Activated CD8-positive, alpha-beta memory T cell treated with anti-CD3 and anti-CD28 coated beads for 4 hours (primary cell): ENCODE measurements around the gene NEDD9.

ENCODE experiments used
- DNase-seq, 2 donors: peaks; one replicate each; pipeline ENCODE4 v3.0.0-alpha.2; 2020; ENCODE audit warnings: low read depth in 2 of 2

The NEDD9 gene

GRCh38 chr6:11262242-11262641, 29.8 kb upstream of the NEDD9 start:
- DNase-seq = no peak

DNA sequence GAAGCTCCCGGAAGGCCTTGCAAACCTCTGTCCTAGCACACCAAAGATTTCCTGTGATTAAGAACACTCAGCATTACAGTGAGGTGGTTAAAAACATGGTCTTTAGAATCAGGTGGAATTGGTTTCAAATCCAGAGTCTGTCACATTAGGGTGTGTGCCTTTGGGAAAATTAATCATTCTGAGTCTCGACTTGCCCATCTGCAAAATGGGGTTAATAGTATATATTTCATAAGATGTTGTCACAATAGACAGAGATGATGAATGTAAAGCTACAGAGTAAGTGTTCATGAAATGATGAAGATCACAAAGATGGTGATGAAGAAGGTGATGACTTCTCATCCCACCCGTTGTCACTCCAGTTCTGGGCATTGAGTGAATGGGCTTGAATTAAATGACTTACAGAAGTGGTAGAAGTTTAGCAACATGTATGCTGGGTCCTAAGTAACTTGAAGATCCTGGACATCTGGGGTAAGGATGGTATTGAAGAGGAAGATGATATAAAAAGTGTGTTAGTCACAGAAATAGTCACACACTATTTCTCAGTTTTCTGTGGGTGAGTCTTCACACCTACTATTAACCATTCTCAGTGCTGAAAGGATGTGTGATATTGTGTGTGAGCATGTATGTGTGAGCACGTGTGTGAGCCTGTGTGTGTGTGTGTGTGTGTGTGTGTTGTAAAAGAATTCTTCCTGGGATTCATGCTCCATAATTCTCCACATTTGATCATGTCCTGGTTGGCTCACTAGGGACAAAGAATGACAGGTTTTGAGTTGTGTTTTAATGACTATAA, 28.0 kb upstream of the NEDD9 start:
- no peak for DNase-seq

GRCh38 chr6:11258260-11259237, 26.1 kb upstream of the NEDD9 start:
- no peak for DNase-seq

DNA sequence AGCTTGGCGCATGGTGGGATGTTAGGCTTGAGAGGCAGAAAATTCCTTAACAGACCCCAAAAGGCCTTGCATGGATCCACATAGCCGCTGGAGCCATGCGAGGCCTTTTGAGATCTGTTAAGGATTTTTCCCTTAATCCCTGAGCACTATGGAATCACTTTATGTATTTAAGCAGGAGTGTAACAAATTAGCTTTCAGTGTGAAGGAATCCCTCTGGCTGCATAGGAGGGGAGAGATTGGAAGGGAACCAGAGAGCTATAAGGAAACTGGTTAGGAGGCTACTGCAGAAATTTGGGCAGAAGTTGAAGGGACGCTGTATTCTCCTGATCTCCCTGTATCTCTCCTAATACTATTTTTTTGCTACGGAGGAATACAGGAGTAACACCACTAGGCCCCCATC, 23.1 kb upstream of the NEDD9 start:
- no peak for DNase-seq

DNA sequence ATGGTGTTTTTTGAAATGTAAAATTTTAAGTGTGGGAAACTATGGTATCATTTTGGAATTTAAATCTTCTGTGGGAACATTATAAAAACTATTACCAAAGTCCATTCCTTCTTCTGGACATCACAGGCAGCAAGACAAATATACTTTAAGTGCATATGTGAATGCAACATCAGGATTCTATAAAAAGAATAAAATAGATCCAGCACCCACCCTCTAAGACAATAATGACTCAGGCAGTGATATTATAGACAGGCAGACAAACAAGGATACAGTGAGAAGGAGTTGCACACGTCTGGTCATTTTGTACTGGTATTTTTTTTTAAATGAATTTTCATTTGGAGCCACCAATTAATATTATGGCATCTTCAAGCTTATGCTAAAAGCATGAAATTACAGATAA, 21.1 kb upstream of the NEDD9 start:
- no peak for DNase-seq

GRCh38 chr6:11251553-11252360, 19.3 kb upstream of the NEDD9 start:
- no peak for DNase-seq

GRCh38 chr6:11250108-11250507, 17.6 kb upstream of the NEDD9 start:
- no peak for DNase-seq

DNA sequence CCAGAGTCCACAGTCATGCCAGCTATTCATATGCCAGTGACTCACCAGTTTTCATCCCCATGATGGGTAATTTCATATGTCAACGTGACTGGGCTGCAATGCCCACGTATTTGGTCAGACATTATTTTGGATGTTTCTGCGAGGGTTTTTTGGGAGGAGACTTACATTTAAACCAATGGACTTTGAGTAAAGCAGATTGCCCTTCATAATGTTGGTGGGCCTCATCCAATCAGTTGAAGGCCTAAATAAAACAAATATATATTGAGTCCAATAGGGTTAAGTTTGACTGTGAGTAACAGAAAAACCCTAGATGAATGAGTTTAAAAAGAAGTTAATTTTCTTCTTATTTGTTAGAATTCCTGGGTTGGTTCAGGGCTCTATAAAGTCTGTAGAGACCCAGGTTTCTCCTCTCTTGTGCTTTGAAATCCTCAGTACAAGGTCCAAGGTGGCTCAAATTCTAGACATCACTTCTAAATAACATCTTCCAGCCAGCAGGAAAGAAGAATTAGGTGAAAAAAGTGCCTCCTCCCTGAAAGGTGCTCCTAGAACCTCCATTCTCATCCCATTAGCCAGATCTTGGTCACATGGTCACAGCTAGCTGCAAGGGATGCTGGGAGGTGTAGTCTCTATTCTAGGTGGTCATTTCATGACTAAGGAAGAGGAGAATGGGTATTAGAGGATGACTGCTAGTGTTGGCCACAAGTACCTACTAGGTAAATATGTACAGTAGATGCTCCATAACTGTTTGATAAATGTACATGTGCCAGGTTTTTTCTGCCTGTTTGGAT, 16.7 kb upstream of the NEDD9 start:
- no peak for DNase-seq

DNA sequence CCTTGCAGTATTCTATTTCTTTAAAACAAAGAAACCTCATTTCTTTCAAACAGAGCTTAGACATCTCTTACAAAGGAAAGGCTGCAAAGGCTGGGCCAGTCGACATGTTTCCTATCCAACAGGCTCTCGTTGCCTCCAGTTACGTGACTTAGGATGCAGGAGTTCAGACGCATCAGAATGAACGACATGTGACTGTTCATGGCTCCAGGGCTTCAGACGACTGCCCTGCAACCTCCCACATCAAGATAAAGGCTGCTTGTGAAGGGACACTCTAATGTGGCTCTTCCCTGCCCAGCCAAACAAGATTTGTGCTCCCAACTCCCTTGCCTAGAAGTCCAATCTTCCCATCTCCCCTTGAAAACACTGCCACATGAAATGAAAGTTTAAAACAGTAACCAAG, 14.3 kb upstream of the NEDD9 start:
- no peak for DNase-seq

- DNase-seq = no peak
These were observed 13.2 kb upstream of the NEDD9 start for GRCh38 chr6:11245381-11246256.

DNA sequence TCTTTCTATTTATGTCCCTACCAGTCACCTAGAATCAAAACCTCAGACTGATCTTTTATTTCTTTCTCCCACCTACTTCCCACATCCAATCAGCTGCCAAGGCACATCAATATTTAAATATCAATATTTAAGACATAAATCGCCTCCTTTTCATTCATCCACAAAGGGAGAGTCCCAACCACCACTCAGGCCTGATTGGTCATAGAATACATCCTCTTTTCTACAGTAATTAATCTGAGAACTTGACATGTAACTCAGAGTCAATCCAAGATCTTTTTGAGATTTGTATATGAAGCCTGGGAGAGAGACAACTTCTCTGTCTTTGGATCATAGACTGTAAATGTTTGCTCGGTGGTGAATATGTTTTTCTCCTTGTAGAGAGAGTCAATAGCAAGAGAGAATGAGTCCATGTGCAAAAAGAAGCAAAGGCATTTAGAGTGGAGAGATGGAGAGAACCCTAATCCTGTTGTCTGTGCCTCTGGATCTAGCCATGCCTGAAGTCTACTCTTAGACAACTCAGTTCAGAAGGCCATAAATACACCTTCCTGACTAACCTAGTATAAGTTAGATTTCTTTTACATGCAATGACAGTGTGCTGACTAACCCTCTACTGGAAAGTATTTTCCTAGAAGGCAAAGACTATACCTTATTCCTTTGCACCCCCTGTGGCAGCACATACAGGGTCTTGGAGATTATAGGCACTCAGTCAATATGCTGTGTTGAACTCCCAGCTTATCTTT, 12.1 kb upstream of the NEDD9 start:
- no peak for DNase-seq

GRCh38 chr6:11243861-11244260, 11.4 kb upstream of the NEDD9 start:
- DNase-seq = no peak

DNA sequence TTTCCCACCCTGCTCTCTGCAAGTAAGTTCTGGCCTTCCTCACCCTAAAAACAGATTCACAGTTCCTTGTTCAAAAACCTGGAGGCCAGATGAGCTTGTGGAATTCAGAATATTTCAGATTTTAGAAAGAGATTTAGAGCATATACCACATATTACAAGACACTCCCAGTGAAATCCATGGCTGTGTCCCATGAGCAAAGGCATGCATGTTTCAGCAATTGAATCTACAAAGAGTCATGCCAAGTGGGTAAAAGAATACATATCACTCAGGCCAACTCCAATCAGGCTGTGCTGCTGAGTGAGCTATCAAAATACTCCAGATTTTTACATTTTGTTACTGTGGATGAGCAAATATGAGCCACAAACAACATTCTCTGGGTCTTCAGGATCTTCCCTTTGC, 10.2 kb upstream of the NEDD9 start:
- DNase-seq = no peak

DNA sequence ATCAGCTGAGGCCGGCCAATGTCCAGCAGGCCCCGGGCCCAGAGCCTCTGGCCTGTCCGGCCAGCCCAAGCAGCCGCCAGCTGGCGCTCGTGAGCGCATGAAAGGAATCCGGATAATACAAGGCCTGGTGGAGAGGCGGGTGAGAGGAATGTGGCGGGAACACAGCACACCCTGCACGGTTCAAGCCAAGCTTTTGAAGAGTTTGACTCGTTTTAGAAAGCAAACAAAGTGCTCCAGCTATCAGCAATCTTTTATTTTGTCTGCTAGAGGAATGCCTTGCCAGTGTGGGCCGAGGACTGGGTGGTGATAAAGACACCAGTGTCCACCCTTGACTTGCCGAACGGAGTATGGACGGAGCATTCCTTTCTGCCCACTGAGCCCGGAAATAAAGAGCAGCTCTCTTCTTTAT, 9.3 kb upstream of the NEDD9 start:
- no peak for DNase-seq

GRCh38 chr6:11241154-11241792, 8.8 kb upstream of the NEDD9 start:
- no peak for DNase-seq

DNA sequence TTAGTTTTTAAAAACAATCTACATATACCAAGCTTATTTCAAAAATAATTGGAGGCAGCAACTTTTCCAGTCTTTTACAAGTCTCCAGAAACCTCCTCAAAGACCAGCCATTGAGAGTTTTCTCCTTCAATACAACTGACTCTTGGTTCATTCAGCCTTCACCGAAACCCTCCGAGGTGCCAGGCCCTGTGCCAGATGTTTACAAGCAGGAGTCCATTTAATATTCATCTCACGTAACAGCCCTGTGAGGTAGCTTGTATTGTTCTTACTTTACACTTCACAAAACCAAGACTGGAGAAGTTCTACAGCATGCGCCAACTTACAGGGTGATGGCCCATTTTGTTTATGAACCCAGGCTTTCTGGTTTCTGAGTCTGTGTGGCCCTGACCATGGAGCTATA, 5.5 kb upstream of the NEDD9 start:
- no peak for DNase-seq

GRCh38 chr6:11237428-11237827, 5.0 kb upstream of the NEDD9 start:
- DNase-seq = no peak

GRCh38 chr6:11236915-11237314, 4.4 kb upstream of the NEDD9 start:
- no peak for DNase-seq
